Stimulated activated CD4-positive, alpha-beta T cell treated with anti-CD3 and anti-CD28 coated beads, Interleukin-4, amount 100 ng/mL, for 1 hour (primary cell): Measurements from ENCODE around the gene PIGR.

Source experiments
- DNase-seq: peaks from one replicate; pipeline ENCODE4 v3.0.0-alpha.2; 2020

PIGR gene

DNA sequence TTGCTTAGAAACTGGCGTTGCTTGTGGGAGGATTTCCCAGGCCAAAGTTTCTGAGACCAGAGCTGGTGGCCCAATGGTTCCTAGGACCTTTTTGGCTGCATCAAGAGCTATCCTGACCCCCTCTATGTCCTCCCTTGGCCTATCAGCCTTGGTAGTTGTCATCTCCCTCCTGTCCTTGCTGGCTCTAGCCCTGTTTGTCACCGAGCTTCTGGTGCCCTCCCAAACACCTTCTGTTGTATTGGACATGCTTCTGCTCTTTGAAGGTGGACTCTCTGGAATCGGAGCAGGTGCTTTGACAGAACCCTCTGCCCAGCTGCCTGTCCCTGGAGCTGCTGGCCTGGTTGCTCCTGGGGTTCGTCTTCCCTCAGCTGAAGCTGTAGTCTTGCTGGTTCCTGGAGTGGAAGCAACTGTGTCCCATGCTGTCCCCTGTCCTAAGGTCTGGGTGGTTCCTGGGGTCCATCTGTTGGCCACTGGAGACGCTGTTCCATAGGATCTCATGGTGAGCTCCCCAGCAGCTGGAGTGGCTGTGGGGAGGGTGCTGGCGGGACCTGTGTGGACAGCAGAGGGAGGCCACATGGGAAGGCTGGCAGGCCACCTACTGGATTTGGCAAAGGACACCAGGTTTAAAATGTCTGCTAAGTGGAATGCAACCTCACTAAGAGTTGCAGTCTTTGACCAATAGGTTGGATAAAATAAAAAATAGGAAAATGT is 14.6 kb upstream of the PIGR start:
- DNase-seq = no peak

DNA sequence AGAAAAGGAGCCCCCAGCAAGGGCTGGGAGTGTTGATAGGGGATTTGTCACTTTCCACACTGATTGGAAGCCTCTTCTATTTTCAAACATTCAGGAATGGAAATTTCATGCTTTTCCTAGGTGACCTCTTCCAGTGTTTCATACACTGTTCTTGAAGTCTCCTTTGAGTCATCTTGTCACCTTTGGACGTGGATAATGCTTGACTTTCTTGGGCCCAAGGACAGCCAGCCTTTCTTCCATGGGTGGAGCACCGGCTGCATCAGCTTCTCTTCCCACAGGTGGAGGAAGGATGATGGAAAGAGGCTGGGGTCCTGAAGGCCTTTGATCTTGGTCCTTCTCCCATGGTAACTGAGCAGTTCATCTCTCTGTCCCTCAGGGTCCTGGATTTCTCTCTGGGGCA is 11.9 kb upstream of the PIGR start:
- no peak for DNase-seq

GRCh38 chr1:206957639-206958038 is 11.4 kb upstream of the PIGR start:
- DNase-seq = no peak

- no peak for DNase-seq
These were observed 9.5 kb upstream of the PIGR start for GRCh38 chr1:206955476-206956451.

DNA sequence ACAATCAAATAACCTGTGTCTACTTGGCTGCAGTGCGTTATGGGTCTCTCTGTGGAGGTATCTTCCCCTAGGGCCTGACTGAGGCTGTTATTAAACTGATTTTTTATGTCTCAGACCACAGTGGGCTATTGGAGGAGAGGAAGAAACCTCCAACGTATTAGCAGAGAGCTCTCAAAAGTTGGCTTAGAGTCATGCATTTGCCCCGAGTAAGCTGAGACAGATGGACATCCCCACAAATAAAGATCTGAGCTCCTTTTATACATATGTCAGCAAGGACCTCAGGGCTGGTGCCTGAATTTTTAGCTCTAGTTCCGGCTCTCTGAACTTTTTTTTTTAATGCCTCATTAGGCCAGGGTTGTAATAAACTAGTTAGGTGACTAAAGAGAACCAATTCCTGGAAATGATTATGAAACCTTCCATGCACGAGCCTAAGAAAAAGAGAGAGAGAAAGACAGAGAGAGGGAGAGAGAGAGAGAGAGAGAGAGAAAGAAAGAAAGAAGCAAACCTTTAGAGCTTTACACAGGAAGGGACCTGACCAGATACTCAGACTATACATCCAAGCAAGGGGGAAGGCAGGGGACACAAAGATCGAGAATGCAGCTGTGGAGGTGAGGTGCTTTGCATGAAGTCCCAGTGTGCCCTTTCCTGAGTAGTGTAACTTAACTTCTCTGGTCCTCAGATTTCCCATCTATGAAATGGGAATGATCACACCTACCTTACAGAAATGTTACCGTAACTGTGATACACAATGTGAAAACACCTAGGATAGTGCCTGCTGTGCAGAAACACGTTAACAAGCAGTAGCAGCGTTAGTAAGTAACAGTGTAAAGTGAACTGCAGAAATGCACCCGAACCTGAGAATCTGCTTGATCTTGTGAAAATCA is 8.4 kb upstream of the PIGR start:
- no peak for DNase-seq

DNA sequence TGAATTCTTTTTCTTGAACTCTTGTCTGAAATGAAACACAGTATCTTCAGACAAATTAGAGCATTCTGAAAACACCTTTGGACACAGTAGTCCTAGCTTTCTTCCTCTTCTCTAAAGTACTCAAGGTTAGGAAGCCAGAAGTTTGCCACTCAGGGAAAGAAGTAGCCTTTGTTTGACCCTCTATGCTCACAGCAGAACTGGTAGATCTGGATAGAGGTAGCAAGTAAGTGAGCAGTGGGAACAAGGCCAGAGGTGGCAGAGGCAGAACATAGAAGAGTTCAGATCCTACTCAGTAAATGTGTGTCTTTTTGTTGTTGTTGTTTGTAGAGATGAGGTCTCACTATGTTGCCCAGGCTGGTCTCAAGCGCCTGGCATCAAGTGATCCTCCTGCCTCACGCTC is 7.4 kb upstream of the PIGR start:
- DNase-seq = no peak

- no peak for DNase-seq
These were observed 6.9 kb upstream of the PIGR start for GRCh38 chr1:206953126-206953525.

- DNase-seq = no peak
These were observed 5.9 kb upstream of the PIGR start for GRCh38 chr1:206952171-206952570.

DNA sequence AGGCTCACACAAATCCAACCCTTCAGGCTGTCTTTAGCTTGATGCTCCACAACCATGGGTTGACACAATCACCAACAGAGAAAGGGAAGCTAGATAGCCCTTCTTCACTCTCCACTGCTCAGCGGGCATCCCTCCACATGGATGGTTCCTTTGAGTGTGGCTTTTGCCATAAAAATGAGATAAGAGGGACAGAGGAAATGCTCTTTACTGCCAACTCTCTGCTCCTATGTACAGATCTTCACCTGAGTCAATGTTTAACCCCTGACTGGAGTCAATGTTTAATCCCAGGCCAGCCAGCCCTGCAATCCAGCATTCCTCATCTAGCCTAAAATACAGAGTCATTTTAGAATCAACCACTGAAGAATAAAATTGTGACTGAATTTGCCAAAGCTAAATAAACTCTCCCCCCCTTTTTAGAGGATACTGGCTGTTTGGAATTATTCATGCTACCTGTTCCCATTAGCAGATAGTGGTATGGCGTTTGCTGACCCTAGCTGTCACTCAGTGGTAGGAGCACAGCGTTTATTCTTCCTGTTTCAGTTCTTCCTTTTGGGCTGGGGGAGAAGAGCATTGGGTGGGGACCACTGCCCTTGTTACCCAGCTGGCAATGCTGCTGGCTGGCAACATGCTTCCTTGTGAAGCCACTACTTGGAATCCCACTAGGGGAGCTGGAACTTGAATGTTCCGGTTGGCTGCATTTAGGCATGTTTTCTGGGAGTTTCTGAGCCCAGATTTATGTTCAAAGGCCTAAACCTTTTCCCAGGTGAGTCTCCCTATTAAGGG is 5.2 kb upstream of the PIGR start:
- no peak for DNase-seq

- no peak for DNase-seq
These were observed 3.4 kb upstream of the PIGR start for GRCh38 chr1:206949641-206950040.

DNA sequence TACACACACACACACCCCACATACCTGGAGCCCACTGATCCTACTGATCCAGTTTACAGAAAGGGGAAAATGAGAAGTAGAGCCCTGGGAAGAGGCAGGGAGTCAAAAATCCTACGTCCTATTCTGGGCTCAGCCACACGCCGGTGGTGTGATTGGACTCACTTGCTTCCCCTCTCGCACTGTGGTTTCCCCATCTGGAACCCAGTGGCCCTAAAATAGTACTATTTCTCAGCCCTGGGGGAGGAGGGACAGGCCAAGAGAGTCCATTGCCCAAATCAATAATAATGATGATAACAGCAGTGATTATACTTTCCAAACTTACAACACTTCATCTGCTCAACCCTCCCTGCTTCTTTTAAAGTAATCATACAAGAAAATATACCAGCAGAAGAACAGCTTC is 2.9 kb upstream of the PIGR start:
- no peak for DNase-seq

- DNase-seq = no peak
These were observed 989 bp upstream of the PIGR start for GRCh38 chr1:206947255-206947654.

DNA sequence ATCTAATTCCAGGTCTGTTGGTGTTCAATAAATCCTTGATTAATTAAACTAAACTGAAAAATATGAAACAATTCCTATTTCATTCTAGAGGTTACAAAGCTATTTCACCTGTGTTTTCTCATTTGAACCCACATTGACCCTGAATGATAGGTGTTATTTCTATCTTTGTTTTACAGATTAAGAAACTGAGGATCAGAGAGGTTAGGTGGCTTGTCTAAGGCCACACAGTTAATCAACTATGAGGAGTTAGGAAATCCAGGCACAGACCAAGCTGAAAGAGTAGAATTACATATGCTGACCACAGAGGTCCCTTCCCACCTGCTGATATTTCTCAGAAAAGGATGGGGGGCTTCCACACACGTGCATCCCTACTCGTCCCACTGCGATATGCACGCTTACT is 487 bp downstream of the PIGR start:
- no peak for DNase-seq

- no peak for DNase-seq
These were observed 1.6 kb downstream of the PIGR start for GRCh38 chr1:206944703-206945102.

DNA sequence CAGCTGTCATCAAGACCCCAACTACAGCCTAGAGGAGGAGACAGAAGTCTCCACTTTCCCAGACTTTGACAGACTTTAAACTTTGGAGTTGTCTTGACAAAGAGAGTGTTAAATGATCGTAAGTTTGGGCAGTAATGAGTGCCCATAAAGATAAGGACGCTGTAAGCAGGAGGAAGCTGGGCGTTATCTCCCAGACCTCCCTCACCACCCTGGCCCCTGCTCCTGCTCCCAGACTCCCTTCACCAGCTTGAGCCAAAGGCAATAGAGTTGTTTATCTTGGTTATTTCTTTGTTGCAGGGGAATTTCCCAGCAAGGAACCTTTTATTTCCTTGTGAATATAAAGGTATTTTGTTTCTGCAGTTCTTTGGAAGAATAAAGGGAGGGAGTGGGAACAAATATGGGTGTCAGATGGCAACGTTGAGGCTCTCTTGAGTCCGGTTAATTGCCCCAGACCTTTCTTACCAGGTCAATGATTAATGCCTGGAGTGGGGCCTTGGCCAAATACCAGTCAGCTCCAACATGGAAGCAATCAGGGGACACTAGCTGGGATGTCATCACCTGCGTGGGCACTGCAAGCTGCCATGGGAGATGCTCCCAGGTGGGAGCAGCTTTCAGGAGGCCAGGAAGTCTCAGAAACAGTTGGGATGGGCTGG is 4.4 kb downstream of the PIGR start:
- no peak for DNase-seq

GRCh38 chr1:206940588-206940936 is 5.7 kb downstream of the PIGR start:
- no peak for DNase-seq

DNA sequence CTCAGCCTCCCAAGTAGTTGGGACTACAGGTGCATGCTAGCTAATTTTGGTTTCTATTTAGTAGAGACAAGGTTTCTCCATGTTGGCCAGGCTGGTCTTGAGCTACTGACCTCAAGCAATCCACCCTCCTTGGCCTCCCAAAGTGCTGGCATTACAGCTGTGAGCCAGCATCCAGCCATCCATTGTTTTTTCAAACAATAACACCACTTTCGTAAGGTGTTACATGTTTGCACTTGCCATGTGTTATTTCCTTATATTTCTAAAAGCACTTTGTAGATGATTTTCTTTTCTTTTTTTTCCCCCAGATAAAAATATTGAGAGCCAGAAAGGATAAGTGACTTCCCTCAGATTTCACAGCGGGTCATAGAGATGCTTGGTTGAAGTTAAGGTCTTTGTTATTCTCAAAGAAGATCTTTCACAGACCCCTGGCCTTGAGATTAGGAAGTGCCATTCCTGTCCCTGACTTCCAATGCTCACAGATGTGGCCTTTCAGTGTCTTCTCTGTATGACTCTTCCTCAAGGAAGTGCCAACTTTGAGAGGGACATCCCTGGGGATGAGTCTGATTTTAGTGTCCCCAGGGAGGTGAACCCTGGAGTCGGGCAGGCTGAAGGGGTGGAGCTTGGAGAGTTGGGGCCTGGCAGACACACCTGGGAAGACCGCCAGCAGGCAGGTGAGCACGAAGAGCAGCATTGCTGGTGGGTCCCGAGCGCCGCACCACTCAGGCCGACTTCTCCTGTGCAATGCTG is 6.3 kb downstream of the PIGR start:
- DNase-seq = no peak

- no peak for DNase-seq
These were observed 7.1 kb downstream of the PIGR start for GRCh38 chr1:206939131-206939530.

DNA sequence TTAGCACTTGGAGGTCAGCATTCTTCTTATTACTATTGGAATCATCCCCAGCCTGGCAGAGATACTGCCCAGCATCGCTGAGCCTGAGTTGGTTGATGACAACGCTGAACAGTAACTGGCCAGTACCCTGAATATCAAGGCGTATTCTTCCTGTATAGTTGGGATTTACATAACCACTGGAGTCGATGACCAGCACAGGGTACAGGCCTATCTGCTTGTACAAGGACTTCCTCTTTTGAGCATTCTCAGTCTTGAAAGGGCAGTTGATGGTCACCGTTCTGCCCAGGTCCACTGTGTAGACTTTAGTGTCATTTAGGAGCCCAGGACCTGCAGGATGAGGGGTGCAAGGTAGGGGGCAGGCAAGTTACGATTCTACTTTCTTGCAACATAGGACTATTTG is 8.8 kb downstream of the PIGR start:
- no peak for DNase-seq

DNA sequence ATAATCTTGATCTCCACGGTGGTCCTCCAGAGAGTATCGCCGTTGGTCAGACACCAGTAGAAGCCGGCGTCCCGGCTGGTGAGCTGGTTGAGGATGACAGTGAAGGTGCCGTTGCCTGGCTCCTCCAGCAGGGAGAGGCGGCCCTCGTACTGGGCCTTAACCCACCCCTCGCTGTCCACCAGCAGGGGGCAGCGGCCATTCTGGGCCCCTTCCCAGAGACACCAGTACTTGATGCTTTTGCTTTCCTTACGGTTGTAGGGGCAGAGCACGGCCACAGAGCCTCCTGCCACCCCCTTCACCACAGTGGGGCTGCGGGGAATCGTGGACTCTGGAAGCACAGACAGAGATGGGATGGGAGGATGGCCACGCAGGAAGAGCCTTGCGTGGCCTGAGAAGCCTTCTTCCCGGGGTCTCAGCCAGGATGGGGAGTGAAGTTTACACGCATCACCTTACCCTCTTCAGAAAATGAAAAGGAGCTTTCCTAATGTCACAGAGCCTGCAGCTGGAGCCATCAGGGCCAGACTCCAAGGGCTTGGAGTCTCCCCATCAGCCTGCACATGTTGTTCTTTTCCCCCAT is 10.7 kb downstream of the PIGR start:
- DNase-seq = peak; percentile 54
